GM13976 (cell line): Measurements from ENCODE around the gene ELL.

Experiments used
- DNase-seq: peaks from one replicate; pipeline ENCODE4 v3.0.0; 2012; ENCODE audit warnings: low spot score
- in situ Hi-C: fragments of 300-500 bp; cut with MboI; formaldehyde crosslinking; loops from one replicate; pipeline ENCODE4 v1.12.0; 2022; ENCODE audit warnings: low sequenced_read_pairs, mixed read lengths, inconsistent platforms; ENCODE audit not compliant: unreplicated experiment
- TF ChIP-seq, protein P1 (sequence below): IDR thresholded peaks from 2 replicates; pipeline ENCODE4 v1.5.1; 2012; ENCODE audit warnings: borderline replicate concordance, mild to moderate bottlenecking; ENCODE audit not compliant: insufficient read depth; ENCODE audit errors: extremely low read depth, missing control alignments, control extremely low read depth

ELL gene

DNA sequence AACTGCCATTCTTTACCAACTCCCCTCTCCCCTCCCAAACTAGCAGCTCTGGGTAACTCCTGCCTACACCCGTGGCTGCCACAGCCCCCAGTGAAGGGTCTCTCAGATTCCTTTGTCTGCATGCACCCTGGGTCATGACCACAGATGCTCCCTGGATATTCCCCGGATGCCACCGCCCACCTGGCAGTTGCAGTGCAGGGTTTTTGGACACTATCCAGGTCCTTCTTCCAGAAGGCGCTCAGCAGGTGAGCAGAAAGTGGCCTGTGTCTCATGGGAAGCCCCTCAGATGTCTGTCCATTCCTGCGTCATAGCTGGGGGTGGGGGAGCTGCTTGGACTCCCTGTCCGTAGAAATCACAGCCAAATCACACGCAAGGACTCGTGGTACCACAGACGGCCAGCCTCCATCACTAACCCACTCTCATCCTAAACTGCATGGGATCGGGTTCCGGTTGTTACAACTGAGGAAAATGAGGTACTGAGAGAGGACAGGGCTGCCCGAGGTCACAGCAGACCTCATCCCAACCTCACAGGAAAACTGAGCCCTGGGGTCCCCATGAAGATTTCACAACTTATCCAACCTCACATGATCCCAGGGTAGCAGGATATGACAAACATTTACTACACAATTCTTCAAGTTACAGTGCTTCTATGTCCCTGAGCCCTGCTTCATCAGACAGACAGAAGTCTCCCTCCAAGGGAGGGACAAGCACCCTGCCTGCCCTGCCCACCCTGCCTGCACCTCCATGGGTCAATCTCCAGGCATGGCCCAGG, 38.6 kb downstream of the ELL start:
- in situ Hi-C loops, result no loop called here
- DNase-seq, result no peak
- TF ChIP-seq, protein P1, sequence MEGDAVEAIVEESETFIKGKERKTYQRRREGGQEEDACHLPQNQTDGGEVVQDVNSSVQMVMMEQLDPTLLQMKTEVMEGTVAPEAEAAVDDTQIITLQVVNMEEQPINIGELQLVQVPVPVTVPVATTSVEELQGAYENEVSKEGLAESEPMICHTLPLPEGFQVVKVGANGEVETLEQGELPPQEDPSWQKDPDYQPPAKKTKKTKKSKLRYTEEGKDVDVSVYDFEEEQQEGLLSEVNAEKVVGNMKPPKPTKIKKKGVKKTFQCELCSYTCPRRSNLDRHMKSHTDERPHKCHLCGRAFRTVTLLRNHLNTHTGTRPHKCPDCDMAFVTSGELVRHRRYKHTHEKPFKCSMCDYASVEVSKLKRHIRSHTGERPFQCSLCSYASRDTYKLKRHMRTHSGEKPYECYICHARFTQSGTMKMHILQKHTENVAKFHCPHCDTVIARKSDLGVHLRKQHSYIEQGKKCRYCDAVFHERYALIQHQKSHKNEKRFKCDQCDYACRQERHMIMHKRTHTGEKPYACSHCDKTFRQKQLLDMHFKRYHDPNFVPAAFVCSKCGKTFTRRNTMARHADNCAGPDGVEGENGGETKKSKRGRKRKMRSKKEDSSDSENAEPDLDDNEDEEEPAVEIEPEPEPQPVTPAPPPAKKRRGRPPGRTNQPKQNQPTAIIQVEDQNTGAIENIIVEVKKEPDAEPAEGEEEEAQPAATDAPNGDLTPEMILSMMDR, result no peak

DNA sequence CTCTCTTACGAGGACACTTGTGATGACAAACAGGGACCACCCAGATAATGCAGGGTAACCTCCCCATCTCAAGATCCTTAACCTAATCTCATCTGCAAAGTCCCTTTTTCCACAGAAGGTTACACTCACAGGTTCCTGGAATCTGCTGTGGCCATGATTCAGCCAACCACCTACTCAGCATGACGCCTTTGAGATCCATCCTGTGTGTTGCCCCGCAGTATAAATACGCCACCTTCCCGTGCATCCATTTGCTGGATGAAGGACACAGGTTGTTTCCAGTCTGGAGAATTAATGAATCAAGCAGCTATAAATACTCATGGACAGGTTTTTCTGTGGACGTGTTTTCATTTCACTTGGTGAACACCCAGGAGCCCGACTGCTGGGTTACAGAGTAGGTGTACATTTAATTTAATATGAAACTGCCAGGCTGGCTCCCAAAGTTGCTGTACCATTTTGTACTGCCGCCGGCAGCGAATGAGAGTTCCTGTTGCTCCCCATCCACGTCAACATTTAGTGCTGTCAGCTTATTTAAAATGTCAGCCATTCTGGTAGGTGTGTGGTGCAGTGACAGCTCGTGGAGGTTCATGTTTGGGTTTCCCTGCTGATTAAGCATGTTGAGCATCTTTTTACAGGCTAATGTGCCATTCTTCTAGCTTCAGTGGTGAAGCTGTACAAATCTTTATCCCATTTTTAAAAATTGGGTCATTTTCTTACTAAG, 40.2 kb downstream of the ELL start:
- no peak for DNase-seq
- TF ChIP-seq, protein P1, result no peak
- in situ Hi-C loops, result no loop called here

DNA sequence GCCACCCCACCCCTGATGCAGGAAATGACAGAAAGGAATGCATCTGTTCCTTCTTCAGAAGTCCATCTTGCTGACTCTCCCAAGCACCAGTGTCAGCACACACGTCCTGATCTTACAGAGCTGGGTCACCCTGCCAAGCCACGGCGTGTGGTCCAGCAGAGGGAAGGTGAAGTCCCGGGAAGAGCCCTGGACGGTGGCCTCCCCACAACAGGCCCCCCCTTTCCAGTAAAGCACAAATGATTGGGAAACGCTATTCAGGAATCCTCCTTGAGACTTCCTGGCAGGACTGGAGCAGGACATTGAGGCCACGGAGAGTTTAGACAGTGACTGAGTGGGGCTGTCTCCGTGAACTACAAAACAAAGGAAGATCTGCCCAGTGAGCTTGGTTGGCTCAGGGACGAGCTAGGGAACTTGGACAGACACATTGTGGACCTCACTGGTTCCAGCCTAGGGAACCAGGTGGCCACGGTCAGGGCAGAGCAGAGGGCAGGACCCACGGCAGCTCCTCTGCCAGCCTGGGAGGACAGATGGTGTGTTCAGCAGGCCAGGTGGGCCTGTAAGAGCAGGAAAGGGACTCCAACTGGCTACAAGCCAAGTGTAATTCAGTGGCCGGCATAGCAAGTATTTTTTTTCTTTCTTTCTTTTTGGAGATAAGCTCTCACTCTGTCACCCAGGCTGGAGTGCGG, 41.7 kb downstream of the ELL start:
- in situ Hi-C loops, result no loop called here
- TF ChIP-seq, protein P1, result no peak
- DNase-seq, result no peak

DNA sequence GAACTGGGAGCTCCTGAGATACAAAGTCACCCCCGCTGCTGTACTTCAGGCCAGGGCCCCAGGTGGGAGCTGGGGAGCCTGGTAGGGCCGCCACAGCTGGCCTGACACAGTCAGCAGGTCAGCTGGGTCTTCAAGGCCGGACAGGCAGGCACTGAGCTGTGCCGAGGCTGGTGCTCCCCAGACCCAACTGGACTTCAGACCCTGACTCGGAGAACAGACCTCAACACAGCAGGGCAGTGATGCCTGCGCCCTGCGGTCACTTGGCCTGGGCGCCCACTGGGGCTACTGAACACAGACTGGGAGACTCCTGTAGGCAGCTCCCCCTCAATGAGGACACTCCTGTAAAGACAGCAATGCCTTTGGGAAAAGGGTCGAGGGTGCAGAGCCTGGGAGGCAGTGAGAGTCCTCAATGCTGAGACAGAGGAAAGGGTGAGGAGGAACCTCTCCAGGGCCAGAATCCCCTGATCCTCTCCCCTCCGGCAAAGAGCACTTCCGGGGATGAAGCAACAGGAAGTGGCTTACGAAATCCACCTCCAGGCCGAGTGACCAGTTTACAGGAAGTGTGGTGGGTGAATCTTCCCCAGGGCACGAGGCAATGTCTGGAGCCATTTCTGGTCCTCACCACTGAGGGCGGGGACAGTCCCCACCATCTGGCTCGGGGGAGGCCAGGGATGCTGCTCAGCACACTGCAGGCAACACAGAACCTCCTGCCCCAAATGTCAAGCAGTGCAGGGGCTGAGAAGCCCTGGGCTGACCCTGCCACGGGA, 43.1 kb downstream of the ELL start:
- peak; percentile 91 for DNase-seq
- in situ Hi-C loops, result no loop called here

DNA sequence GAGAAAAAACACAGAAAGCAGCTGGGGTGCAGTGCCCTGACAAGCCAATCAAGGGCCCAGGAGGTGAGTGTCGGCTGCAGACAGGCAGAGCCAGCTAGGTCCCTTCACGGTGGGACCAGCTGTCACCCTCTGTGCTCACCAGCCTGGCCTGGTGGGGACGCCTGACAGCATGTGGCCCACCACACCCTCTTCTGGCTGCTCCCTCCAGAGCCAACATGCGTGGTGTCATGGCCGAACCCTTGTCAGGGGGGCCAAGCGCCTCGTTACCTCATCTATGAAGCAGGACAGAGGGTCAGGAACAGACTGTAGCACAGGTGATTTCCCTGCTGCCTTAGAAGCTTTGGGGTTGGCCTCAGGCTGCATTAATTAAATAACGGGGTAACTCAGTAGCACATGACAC, 43.9 kb downstream of the ELL start:
- in situ Hi-C loops, result no loop called here
- DNase-seq, result no peak
- TF ChIP-seq, protein P1, result no peak

More for the DNA sequence above, 43.1 kb downstream of the ELL start:
- TF ChIP-seq, protein P1, result no peak
